ENCODE data around the gene ATG4B. TPM values are rescaled to one million over a fixed set of nuclear protein-coding genes. Genes with fewer than 3 reads are reported as not detected.

The ATG4B gene
- polyA plus RNA-seq, 4 donors: 68.3 to 87.6 (median 76.0) TPM

GRCh38 chr2:241612156-241613016 is 25.1 kb upstream of the ATG4B start:
- DNase-seq (ENCODE audit: low read depth in 4 of 4, low spot score in 3 of 4): no peak

GRCh38 chr2:241613017-241613780 is 24.3 kb upstream of the ATG4B start:
- no peak for DNase-seq (ENCODE audit: low read depth in 4 of 4, low spot score in 3 of 4)

- DNase-seq (ENCODE audit: low read depth in 4 of 4, low spot score in 3 of 4): no peak
Measured at GRCh38 chr2:241615041-241615440, 22.5 kb upstream of the ATG4B start.

GRCh38 chr2:241615522-241616052 is 21.9 kb upstream of the ATG4B start:
- no peak for DNase-seq (ENCODE audit: low read depth in 4 of 4, low spot score in 3 of 4)

GRCh38 chr2:241616168-241617125 is 21.0 kb upstream of the ATG4B start:
- no peak for DNase-seq (ENCODE audit: low read depth in 4 of 4, low spot score in 3 of 4)

- DNase-seq (ENCODE audit: low read depth in 4 of 4, low spot score in 3 of 4): no peak
Measured at GRCh38 chr2:241617431-241618154, 19.9 kb upstream of the ATG4B start.

GRCh38 chr2:241618296-241618805 is 19.1 kb upstream of the ATG4B start:
- DNase-seq (ENCODE audit: low read depth in 4 of 4, low spot score in 3 of 4): no peak

GRCh38 chr2:241618829-241619228 is 18.7 kb upstream of the ATG4B start:
- no peak for DNase-seq (ENCODE audit: low read depth in 4 of 4, low spot score in 3 of 4)

- DNase-seq (ENCODE audit: low read depth in 4 of 4, low spot score in 3 of 4): no peak
Measured at GRCh38 chr2:241619597-241620418, 17.7 kb upstream of the ATG4B start.

- DNase-seq (ENCODE audit: low read depth in 4 of 4, low spot score in 3 of 4): no peak
Measured at GRCh38 chr2:241620419-241620769, 17.1 kb upstream of the ATG4B start.

- DNase-seq (ENCODE audit: low read depth in 4 of 4, low spot score in 3 of 4): no peak
Measured at GRCh38 chr2:241627675-241628074, 9.8 kb upstream of the ATG4B start.

- no peak for DNase-seq (ENCODE audit: low read depth in 4 of 4, low spot score in 3 of 4)
Measured at GRCh38 chr2:241629762-241630435, 7.6 kb upstream of the ATG4B start.

- DNase-seq (ENCODE audit: low read depth in 4 of 4, low spot score in 3 of 4): no peak
Measured at GRCh38 chr2:241632478-241633325, 4.8 kb upstream of the ATG4B start.

GRCh38 chr2:241633561-241633960 is 3.9 kb upstream of the ATG4B start:
- no peak for DNase-seq (ENCODE audit: low read depth in 4 of 4, low spot score in 3 of 4)

- DNase-seq (ENCODE audit: low read depth in 4 of 4, low spot score in 3 of 4): no peak
Measured at GRCh38 chr2:241635756-241636155, 1.7 kb upstream of the ATG4B start.

GRCh38 chr2:241636182-241637017 is 1.1 kb upstream of the ATG4B start:
- no peak for DNase-seq (ENCODE audit: low read depth in 4 of 4, low spot score in 3 of 4)
